H9 (cell line): ENCODE data around the gene MED28. TPM values are rescaled to one million over a fixed set of nuclear protein-coding genes. Genes with fewer than 3 reads are reported as not detected.

Experiments used
- DNase-seq: peaks from one replicate; pipeline ENCODE4 v3.0.0-alpha.2; 2017
- H2AFZ ChIP-seq: one replicate; pipeline ENCODE4 v1.6.1; 2013; ENCODE audit warnings: mild to moderate bottlenecking, low read length, control low read depth, moderate library complexity
- H2AK5ac ChIP-seq: 2 replicates; pipeline ENCODE4 v1.6.1; 2013; ENCODE audit warnings: low read length, control low read depth, mixed read lengths; ENCODE audit not compliant: insufficient read length
- H2BK120ac ChIP-seq: one replicate; pipeline ENCODE4 v1.6.1; 2013; ENCODE audit warnings: low read depth, mild to moderate bottlenecking, low read length, control low read depth, inconsistent platforms; ENCODE audit not compliant: poor library complexity, severe bottlenecking
- H2BK12ac ChIP-seq: 2 replicates; pipeline ENCODE4 v1.6.1; 2013; ENCODE audit warnings: low read length, control low read depth, mixed read lengths, low read depth; ENCODE audit not compliant: insufficient read length
- H2BK15ac ChIP-seq: 2 replicates; pipeline ENCODE4 v1.6.1; 2013; ENCODE audit warnings: low read depth, low read length, control low read depth
- H2BK20ac ChIP-seq: one replicate; pipeline ENCODE4 v1.6.1; 2013; ENCODE audit warnings: low read depth, mild to moderate bottlenecking, low read length, control low read depth, inconsistent platforms; ENCODE audit not compliant: poor library complexity, severe bottlenecking
- H2BK5ac ChIP-seq: 2 replicates; pipeline ENCODE4 v1.6.1; 2013; ENCODE audit warnings: low read length, control low read depth, mixed read lengths; ENCODE audit not compliant: insufficient read length
- H3K14ac ChIP-seq: 2 replicates; pipeline ENCODE4 v1.6.1; 2013; ENCODE audit warnings: low read length, control low read depth; ENCODE audit not compliant: insufficient read depth
- H3K18ac ChIP-seq: 2 replicates; pipeline ENCODE4 v1.6.1; 2013; ENCODE audit warnings: low read depth, mild to moderate bottlenecking, mixed read lengths, low read length, control low read depth; ENCODE audit not compliant: insufficient read length
- H3K23ac ChIP-seq: 2 replicates; pipeline ENCODE4 v1.6.1; 2013; ENCODE audit warnings: low read length, control low read depth, mixed read lengths, low read depth; ENCODE audit not compliant: insufficient read length
- H3K23me2 ChIP-seq: 2 replicates; pipeline ENCODE4 v1.6.1; 2013; ENCODE audit warnings: low read depth, mild to moderate bottlenecking, mixed read lengths, low read length, control low read depth; ENCODE audit not compliant: insufficient read length, poor library complexity, severe bottlenecking
- H3K27ac ChIP-seq: 2 replicates; pipeline ENCODE4 v1.5.1; 2013; ENCODE audit warnings: low read length, control low read depth, mixed read lengths, low read depth; ENCODE audit not compliant: insufficient read length
- H3K27me3 ChIP-seq: 2 replicates; pipeline ENCODE4 v1.6.1; 2013; ENCODE audit warnings: low read length, control low read depth, inconsistent platforms; ENCODE audit not compliant: insufficient read depth
- H3K4ac ChIP-seq: 2 replicates; pipeline ENCODE4 v1.6.1; 2013; ENCODE audit warnings: low read depth, mild to moderate bottlenecking, control low read depth, inconsistent platforms, low read length, moderate library complexity
- H3K4me1 ChIP-seq: 2 replicates; pipeline ENCODE4 v1.6.1; 2013; ENCODE audit warnings: low read length, control low read depth, inconsistent platforms; ENCODE audit not compliant: insufficient read depth
- H3K4me2 ChIP-seq: 2 replicates; pipeline ENCODE4 v1.6.1; 2013; ENCODE audit warnings: low read length, control low read depth, mixed read lengths; ENCODE audit not compliant: insufficient read length, insufficient read depth
- H3K56ac ChIP-seq: 2 replicates; pipeline ENCODE4 v1.6.1; 2013; ENCODE audit warnings: low read depth, mild to moderate bottlenecking, mixed read lengths, low read length, control low read depth; ENCODE audit not compliant: insufficient read length
- H3K79me1 ChIP-seq: 2 replicates; pipeline ENCODE4 v1.6.1; 2013; ENCODE audit warnings: low read depth, mild to moderate bottlenecking, moderate library complexity, low read length, control low read depth, inconsistent platforms; ENCODE audit not compliant: insufficient read depth, poor library complexity, severe bottlenecking
- H3K79me2 ChIP-seq: 2 replicates; pipeline ENCODE4 v1.6.1; 2013; ENCODE audit warnings: low read length, control low read depth, inconsistent platforms; ENCODE audit not compliant: insufficient read depth
- H3K9ac ChIP-seq: 2 replicates; pipeline ENCODE4 v1.6.1; 2013; ENCODE audit warnings: low read length, control low read depth, mixed read lengths; ENCODE audit not compliant: insufficient read length; ENCODE audit errors: extremely low read depth
- H3K9me3 ChIP-seq: one replicate; pipeline ENCODE4 v1.6.1; 2013; ENCODE audit warnings: low read depth, low read length, inconsistent platforms; ENCODE audit not compliant: control insufficient read depth
- H3T11ph ChIP-seq: one replicate; pipeline ENCODE4 v1.6.1; 2013; ENCODE audit warnings: mild to moderate bottlenecking, low read length, control low read depth, inconsistent platforms
- H4K20me1 ChIP-seq: one replicate; pipeline ENCODE4 v1.6.1; 2013; ENCODE audit not compliant: control insufficient read depth, insufficient read length, insufficient read depth
- H4K5ac ChIP-seq: 2 replicates; pipeline ENCODE4 v1.6.1; 2013; ENCODE audit warnings: low read depth, mild to moderate bottlenecking, mixed read lengths, low read length, control low read depth; ENCODE audit not compliant: insufficient read length
- H4K8ac ChIP-seq: replicated peaks from 2 replicates; pipeline ENCODE4 v1.6.1; 2013; ENCODE audit warnings: low read length, control low read depth, mixed read lengths, low read depth; ENCODE audit not compliant: insufficient read length
- H4K91ac ChIP-seq: 2 replicates; pipeline ENCODE4 v1.6.1; 2013; ENCODE audit warnings: low read depth, mild to moderate bottlenecking, moderate library complexity, mixed read lengths, low read length, control low read depth; ENCODE audit not compliant: insufficient read length
- H3K27ac Mint-ChIP-seq, 3 experiments: 2 replicates in 2 of 3; 3 replicates in 1 of 3; pipeline ENCODE4 v1.8.0; 2020 to 2021; ENCODE audit warnings: mixed read lengths in 3 of 3, mild to moderate bottlenecking in 1 of 3, moderate library complexity in 1 of 3
- H3K27me3 Mint-ChIP-seq: 2 replicates; pipeline ENCODE4 v1.8.0; 2021; ENCODE audit warnings: low read depth, mild to moderate bottlenecking, moderate library complexity, mixed read lengths
- H3K36me3 Mint-ChIP-seq, 3 experiments: 2 replicates in 2 of 3; 3 replicates in 1 of 3; pipeline ENCODE4 v1.8.0; 2020 to 2021; ENCODE audit warnings: low read depth in 3 of 3, mixed read lengths in 3 of 3; ENCODE audit not compliant: insufficient read depth in 1 of 3
- H3K4me1 Mint-ChIP-seq, 2 experiments: 2 replicates each; pipeline ENCODE4 v1.8.0; 2020; ENCODE audit warnings: mixed read lengths in 2 of 2
- H3K4me3 Mint-ChIP-seq, 2 experiments: 2 replicates in 1 of 2; 3 replicates in 1 of 2; pipeline ENCODE4 v1.8.0; 2020 to 2021; ENCODE audit warnings: mild to moderate bottlenecking in 2 of 2, mixed read lengths in 2 of 2, moderate library complexity in 1 of 2
- H3K9me3 Mint-ChIP-seq, 2 experiments: 2 replicates in 1 of 2; 3 replicates in 1 of 2; pipeline ENCODE4 v1.8.0; 2020; ENCODE audit warnings: mild to moderate bottlenecking in 2 of 2, mixed read lengths in 2 of 2, moderate library complexity in 1 of 2
- WGBS: extraction: QIAGEN DNeasy Blood & Tissue Kit; methylation state at CpG from one replicate; pipeline ENCODE4 v1.1.7; 2013; ENCODE audit warnings: missing lambda C conversion rate, low lambda C conversion rate, mixed read lengths; ENCODE audit not compliant: insufficient read length; ENCODE audit errors: extremely low coverage; 5-methylcytosine and 5-hydroxymethylcytosine counted together
- total RNA-seq: library from RNA; stranded (reverse); gene quantifications from 2 replicates; pipeline ENCODE4 v1.2.1, GENCODE V29; 2021
- TF ChIP-seq, protein P1 (sequence below): fragments of 200-600 bp; sonication (generic); conservative IDR thresholded peaks from 3 replicates; pipeline ENCODE4 v1.8.0; 2021; ENCODE audit warnings: antibody characterized with exemption, mild to moderate bottlenecking

The MED28 gene
- total RNA-seq, 1 experiment from 2014 or later, result 90.4 TPM

DNA sequence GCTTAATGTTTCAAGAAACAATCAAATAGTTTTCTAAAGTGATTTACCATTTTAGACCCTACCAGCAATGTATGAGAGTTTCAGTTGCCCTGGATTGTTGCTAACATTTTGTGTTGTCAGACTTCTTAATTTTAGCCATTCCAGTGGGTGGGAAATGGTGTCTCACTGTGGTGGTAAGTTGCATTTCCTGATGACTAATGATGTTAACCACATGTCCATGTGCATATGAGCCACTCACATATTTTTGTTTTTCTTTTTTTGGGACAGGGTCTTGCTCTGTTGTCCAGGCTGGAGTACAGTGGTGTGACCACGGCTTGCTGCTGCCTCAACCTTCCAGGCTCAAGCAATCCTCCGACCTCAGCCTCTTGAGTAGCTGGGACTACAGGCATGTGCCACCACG is 48.3 kb downstream of the MED28 start:
- H4K8ac ChIP-seq, result no peak overlapping the region
- H3K79me2 ChIP-seq, result no peaks in the 10 kb centered on the region
- no peak overlapping the region for H2AFZ ChIP-seq
- no peaks in the 10 kb centered on the region for H4K20me1 ChIP-seq
- no peak overlapping the region for H4K91ac ChIP-seq
- no peak overlapping the region for H3K4me2 ChIP-seq
- no peak overlapping the region for H2BK120ac ChIP-seq
- H3K23me2 ChIP-seq, result no peaks in the 10 kb centered on the region
- Mint-ChIP-seq H3K4me1 (peaks cover 3 to 4% of the 10 kb centered on the region in 2 experiments; a peak in 3 of 4 replicates), H3K27ac (no peak overlapping the region), H3K27me3 (no peaks in the 10 kb centered on the region; the same call in 1 of the 2 replicates), H3K4me3 (no peak overlapping the region), H3K36me3 (no peaks in the 10 kb centered on the region; a peak in 1 of 7 replicates), H3K9me3 (peaks cover 0 to 2% of the 10 kb centered on the region in 2 experiments; a peak in 1 of 5 replicates)
- no peaks in the 10 kb centered on the region; the same call in 1 of the 2 replicates for H3K27me3 ChIP-seq
- no peaks in the 10 kb centered on the region for H3K79me1 ChIP-seq
- H3K9me3 ChIP-seq, result no peaks in the 10 kb centered on the region
- WGBS, result no CpG with 5 or more reads among the region's 3 CpGs
- H3K56ac ChIP-seq, result no peak overlapping the region
- H3K14ac ChIP-seq, result no peak overlapping the region
- TF ChIP-seq, protein P1, sequence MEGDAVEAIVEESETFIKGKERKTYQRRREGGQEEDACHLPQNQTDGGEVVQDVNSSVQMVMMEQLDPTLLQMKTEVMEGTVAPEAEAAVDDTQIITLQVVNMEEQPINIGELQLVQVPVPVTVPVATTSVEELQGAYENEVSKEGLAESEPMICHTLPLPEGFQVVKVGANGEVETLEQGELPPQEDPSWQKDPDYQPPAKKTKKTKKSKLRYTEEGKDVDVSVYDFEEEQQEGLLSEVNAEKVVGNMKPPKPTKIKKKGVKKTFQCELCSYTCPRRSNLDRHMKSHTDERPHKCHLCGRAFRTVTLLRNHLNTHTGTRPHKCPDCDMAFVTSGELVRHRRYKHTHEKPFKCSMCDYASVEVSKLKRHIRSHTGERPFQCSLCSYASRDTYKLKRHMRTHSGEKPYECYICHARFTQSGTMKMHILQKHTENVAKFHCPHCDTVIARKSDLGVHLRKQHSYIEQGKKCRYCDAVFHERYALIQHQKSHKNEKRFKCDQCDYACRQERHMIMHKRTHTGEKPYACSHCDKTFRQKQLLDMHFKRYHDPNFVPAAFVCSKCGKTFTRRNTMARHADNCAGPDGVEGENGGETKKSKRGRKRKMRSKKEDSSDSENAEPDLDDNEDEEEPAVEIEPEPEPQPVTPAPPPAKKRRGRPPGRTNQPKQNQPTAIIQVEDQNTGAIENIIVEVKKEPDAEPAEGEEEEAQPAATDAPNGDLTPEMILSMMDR, result no peak
- no peak overlapping the region for H3K9ac ChIP-seq
- no peak overlapping the region for H3K18ac ChIP-seq
- H3K23ac ChIP-seq, result no peak overlapping the region
- H2BK20ac ChIP-seq, result no peak overlapping the region
- no peaks in the 10 kb centered on the region; the same call in 1 of the 2 replicates for H3K4me1 ChIP-seq
- H3K27ac ChIP-seq, result no peak overlapping the region
- no peak overlapping the region for H2BK15ac ChIP-seq
- no peak overlapping the region for H3K4ac ChIP-seq
- no peak overlapping the region for H2AK5ac ChIP-seq
- H4K5ac ChIP-seq, result no peak overlapping the region
- H2BK5ac ChIP-seq, result no peak overlapping the region
- H2BK12ac ChIP-seq, result no peak overlapping the region
- no peak for DNase-seq
- H3T11ph ChIP-seq, result no peak overlapping the region
